BLaER1 treated with 17β-estradiol and CSF1 and Interleukin-3, amounts not matched to agents 10 nM and 100 nM (cell line): ENCODE results near the gene TTC21B.

Experiments
- H3K27ac ChIP-seq, 11 experiments: shearing (Covaris generic); formaldehyde crosslinking; 2 replicates each; pipeline ENCODE4 v1.8.1; 2022
- H3K27me3 ChIP-seq, 11 experiments: shearing (Covaris generic); formaldehyde crosslinking; 2 replicates each; pipeline ENCODE4 v1.8.1; 2022
- H3K36me3 ChIP-seq, 11 experiments: shearing (Covaris generic); formaldehyde crosslinking; 2 replicates each; pipeline ENCODE4 v1.8.1; 2022
- H3K4me1 ChIP-seq, 10 experiments: shearing (Covaris generic); formaldehyde crosslinking; 2 replicates each; pipeline ENCODE4 v1.8.1; 2022
- H3K4me2 ChIP-seq, 11 experiments: shearing (Covaris generic); formaldehyde crosslinking; 2 replicates each; pipeline ENCODE4 v1.8.1; 2022
- H3K4me3 ChIP-seq, 10 experiments: shearing (Covaris generic); formaldehyde crosslinking; 2 replicates each; pipeline ENCODE4 v1.8.1; 2022
- H3K9ac ChIP-seq, 11 experiments: shearing (Covaris generic); formaldehyde crosslinking; 2 replicates each; pipeline ENCODE4 v1.8.1; 2022
- H3K9me3 ChIP-seq, 11 experiments: shearing (Covaris generic); formaldehyde crosslinking; replicated peaks in 1 of 11; 2 replicates each; pipeline ENCODE4 v1.8.1; 2022
- H4K20me1 ChIP-seq, 11 experiments: shearing (Covaris generic); formaldehyde crosslinking; 2 replicates each; pipeline ENCODE4 v1.8.1; 2022
- Cebpa-rat ChIP-seq, 11 experiments: shearing (Covaris generic); IDR thresholded peaks; 2 replicates each; pipeline ENCODE4 v1.8.1; 2022

The TTC21B gene

DNA sequence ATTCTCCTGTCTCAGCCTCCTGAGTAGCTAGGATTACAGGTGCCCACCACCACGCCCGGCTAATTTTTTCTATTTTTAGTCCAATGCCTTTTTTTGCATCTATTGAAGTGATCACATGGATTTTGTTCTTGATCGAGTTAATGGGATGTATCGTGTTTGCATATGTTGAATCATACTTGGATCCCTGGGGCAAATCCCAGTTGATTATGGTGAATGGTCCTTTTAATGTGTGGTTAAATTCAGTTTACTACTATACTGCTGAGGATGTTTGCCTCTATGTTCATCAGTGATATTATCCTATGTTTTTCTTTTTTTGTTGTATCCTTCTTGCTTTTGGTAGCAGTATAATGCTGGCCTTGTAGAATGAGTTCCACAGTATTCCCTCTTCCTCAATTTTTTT is 8.2 kb upstream of the TTC21B start:
- Histone ChIP-seq H3K4me3 (no peak overlapping the region), H3K36me3 (no peaks in the 10 kb centered on the region), H4K20me1 (no peaks in the 10 kb centered on the region), H3K27me3 (no peaks in the 10 kb centered on the region), H3K9ac (no peak overlapping the region), H3K27ac (no peak overlapping the region), H3K4me2 (no peak overlapping the region), H3K4me1 (no peaks in the 10 kb centered on the region), H3K9me3 (peaks cover 7 to 12% (median 7%) of the 10 kb centered on the region in 11 experiments; a peak in 20 of 22 replicates)
- TF ChIP-seq Cebpa-rat (IDR thresholded peaks at IDR 0.05), result no peak

DNA sequence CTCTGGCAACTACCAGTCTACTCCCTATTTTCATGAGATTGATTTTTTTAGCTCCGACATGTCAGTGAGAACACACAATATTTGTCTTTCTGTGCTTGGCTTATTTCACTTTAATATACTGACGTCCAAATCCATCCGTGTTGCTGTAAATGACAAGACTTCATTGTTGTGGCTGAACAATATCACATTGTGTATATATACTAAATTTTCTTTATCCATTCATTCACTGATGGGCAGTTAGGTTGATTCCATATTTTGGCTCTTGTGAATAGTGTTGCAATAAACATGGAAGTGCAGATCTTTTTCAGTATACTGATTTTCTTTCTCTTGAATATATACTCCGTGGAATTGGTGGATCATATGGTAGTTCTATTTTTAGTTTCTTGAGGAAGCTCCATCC is 5.8 kb upstream of the TTC21B start:
- Histone ChIP-seq H3K4me2 (no peak overlapping the region), H3K4me3 (no peak overlapping the region), H3K9me3 (peaks cover 7 to 18% (median 13%) of the 10 kb centered on the region in 11 experiments; a peak in 20 of 22 replicates), H3K27me3 (no peaks in the 10 kb centered on the region), H3K36me3 (no peaks in the 10 kb centered on the region), H3K9ac (no peak overlapping the region), H3K4me1 (peaks cover 0 to 7% (median 6%) of the 10 kb centered on the region in 10 experiments; a peak in 12 of 20 replicates), H3K27ac (no peak overlapping the region), H4K20me1 (no peaks in the 10 kb centered on the region)
- TF ChIP-seq Cebpa-rat (IDR thresholded peaks at IDR 0.05), result no peak

DNA sequence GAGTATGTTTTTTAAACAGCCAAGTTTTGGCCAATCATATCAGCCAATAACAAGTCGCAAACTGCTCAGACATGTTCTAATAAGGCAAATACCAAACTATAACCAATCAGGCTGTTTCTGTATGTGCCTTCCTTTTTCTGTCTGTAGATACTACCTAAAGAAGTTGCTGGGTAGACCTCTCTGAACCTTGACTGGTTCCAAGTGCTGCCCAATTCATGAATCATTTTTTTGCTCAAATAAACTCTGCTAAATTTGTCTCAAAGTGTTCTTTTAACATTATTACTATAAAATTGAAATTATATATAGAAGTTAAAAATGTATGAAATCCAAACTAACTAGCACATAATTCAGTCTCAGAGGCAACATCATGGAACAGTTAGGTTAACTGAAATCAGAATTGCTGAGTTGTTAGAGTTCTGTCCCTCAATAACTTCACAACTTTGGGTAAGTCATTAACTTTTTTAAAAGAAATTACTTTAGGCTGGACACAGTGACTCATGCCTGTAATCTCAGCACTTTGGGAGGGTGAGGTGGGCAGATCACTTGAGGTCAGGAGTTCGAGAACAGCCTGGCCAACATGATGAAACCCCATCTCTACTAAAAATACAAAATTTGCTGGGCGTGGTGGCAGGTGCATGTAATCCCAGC is 4.9 kb upstream of the TTC21B start:
- Histone ChIP-seq H3K4me2 (no peak overlapping the region), H3K27me3 (no peaks in the 10 kb centered on the region), H3K27ac (no peak overlapping the region), H4K20me1 (no peaks in the 10 kb centered on the region), H3K4me1 (peaks cover 0 to 10% (median 8%) of the 10 kb centered on the region in 10 experiments; a peak in 12 of 20 replicates), H3K4me3 (no peak overlapping the region), H3K36me3 (no peaks in the 10 kb centered on the region), H3K9ac (no peak overlapping the region), H3K9me3 (peaks cover 7 to 18% (median 13%) of the 10 kb centered on the region in 11 experiments; a peak in 20 of 22 replicates)
- no peak for TF ChIP-seq Cebpa-rat (IDR thresholded peaks at IDR 0.05)

DNA sequence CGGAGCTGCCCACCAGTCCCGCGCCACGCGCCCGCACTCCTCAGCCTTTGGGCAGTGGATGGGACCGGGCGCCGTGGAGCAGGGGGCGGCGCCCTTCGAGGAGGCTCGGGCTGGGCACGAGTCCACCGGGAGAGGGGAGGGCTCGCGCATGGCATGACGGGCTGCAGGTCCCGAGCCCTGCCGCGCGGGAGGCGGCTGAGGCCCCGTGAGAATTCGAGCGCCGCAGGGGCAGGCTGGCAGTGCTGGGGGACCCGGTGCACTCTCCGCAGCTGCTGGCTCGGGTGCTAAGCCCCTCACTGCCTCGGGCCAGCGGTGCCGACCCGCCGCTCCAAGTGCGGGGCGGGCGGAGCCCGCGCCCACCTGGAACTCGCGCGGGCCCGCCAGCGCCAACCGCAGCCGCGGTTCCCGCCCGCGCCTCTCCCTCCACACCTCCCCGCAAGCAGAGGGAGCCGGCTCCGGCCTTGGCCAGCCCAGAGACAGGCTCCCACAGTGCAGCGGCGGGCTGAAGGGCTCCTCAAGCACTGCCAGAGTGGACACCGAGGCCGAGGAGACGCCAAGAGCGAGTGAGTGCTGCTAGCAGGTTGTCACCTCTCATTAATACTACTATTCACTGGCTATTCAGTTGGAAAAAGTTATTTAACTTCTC is 3.6 kb upstream of the TTC21B start:
- no peak overlapping the region for H3K27ac ChIP-seq
- no peak overlapping the region for H3K4me3 ChIP-seq
- H3K27me3 ChIP-seq, result no peaks in the 10 kb centered on the region
- H3K4me2 ChIP-seq, result no peak overlapping the region
- no peaks in the 10 kb centered on the region for H3K36me3 ChIP-seq
- peaks cover 6 to 18% (median 16%) of the 10 kb centered on the region in 10 experiments for H3K4me1 ChIP-seq
- no peak overlapping the region for H3K9ac ChIP-seq
- peaks cover 0 to 6% (median 0%) of the 10 kb centered on the region in 11 experiments; a peak in 3 of 22 replicates for H4K20me1 ChIP-seq
- TF ChIP-seq Cebpa-rat (IDR thresholded peaks at IDR 0.05), result no peak
- peaks cover 7 to 18% (median 13%) of the 10 kb centered on the region in 11 experiments; a peak in 20 of 22 replicates for H3K9me3 ChIP-seq

DNA sequence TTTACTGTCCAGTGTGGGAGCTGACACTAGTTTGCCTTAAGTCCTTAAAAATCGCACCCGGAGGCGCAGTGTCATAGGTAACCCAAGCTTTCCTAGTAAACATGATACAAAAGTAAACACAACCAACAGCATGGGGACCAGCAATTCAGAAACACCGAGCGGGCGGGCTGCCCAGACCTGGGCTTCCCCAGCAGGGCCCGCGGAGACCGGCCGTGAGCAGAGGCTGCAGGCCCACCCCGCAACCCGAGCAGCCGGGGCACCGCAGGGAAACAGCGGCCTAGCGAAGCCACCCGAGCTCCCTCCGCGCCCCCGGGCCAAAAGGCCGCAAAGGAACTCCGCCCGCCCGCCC is 296 bp downstream of the TTC21B start:
- Histone ChIP-seq H3K9ac (peak overlapping the region; percentile 81 to 94 (median 87)), H3K4me3 (peak overlapping the region; percentile 70 to 87 (median 80)), H3K9me3 (peaks cover 7 to 18% (median 13%) of the 10 kb centered on the region in 11 experiments; a peak in 20 of 22 replicates), H3K27me3 (no peaks in the 10 kb centered on the region), H3K27ac (peak overlapping the region; percentile 57 to 83 (median 81); a peak in 21 of 22 replicates), H3K4me2 (peak overlapping the region; percentile 69 to 89 (median 83)), H3K36me3 (peaks cover 5 to 29% (median 12%) of the 10 kb centered on the region in 11 experiments; a peak in 19 of 22 replicates), H4K20me1 (peaks cover 0 to 27% (median 6%) of the 10 kb centered on the region in 11 experiments; a peak in 6 of 22 replicates), H3K4me1 (peaks cover 15 to 30% (median 26%) of the 10 kb centered on the region in 10 experiments)
- no peak for TF ChIP-seq Cebpa-rat (IDR thresholded peaks at IDR 0.05)

DNA sequence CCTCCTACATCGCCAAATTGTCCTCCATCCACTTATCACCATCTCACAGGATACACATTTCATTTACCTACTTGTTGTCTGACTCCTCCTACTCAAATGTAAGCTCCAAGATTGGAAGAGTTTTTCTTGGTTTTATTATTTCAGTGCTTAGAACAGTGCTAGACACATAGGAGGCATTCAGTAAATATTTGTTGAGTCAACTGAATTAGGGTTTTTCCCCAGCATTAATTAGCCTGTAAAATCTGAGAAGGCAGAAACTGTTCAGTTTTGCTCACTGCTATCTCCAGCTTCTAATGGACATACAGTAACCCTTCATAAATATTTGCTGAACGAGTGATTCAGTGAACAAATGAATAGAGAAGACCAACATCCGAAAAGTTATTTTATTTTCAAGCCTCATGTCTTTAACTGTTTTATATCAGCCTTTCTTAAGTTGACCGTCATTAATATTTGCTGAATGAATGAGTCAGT is 800 bp downstream of the TTC21B start:
- H3K36me3 ChIP-seq, result peaks cover 10 to 34% (median 17%) of the 10 kb centered on the region in 11 experiments; a peak in 21 of 22 replicates
- no peaks in the 10 kb centered on the region for H3K27me3 ChIP-seq
- peaks cover 15 to 30% (median 26%) of the 10 kb centered on the region in 10 experiments for H3K4me1 ChIP-seq
- no peak for TF ChIP-seq Cebpa-rat (IDR thresholded peaks at IDR 0.05)
- H4K20me1 ChIP-seq, result peaks cover 0 to 27% (median 6%) of the 10 kb centered on the region in 11 experiments; a peak in 6 of 22 replicates
- peak overlapping the region; percentile 81 to 94 (median 87) for H3K9ac ChIP-seq
- peak overlapping the region; percentile 70 to 87 (median 80) for H3K4me3 ChIP-seq
- H3K9me3 ChIP-seq, result peaks cover 7 to 18% (median 13%) of the 10 kb centered on the region in 11 experiments; a peak in 20 of 22 replicates
- peak overlapping the region in 10 of 11 experiments; percentile 71 to 83 (median 82); a peak in 20 of 22 replicates for H3K27ac ChIP-seq
- peak overlapping the region; percentile 69 to 89 (median 83) for H3K4me2 ChIP-seq

DNA sequence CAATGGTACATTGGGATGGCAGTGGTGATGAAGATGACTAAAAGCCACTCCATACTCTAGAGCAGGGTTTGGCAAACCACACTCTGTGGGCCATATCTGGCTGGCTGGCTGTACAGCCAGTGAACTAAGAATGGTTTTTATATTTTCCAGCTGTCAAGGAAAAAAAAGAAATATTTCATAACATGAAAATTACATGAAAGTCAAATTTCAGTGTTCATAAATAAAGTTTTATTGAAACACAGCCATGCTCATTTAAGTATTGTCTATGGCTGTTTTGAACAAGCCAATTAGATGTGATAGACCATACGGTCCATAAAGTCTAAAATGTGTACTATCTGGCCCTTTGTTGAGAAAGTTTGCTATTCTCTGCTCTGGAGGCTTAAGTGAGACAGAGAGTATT is 1.5 kb downstream of the TTC21B start:
- Histone ChIP-seq H4K20me1 (peaks cover 0 to 27% (median 6%) of the 10 kb centered on the region in 11 experiments; a peak in 6 of 22 replicates), H3K4me1 (peaks cover 15 to 30% (median 26%) of the 10 kb centered on the region in 10 experiments), H3K4me3 (peak overlapping the region in 7 of 10 experiments; percentile 70 to 87 (median 80); a peak in 9 of 20 replicates), H3K9me3 (peaks cover 3 to 13% (median 8%) of the 10 kb centered on the region in 11 experiments; a peak in 20 of 22 replicates), H3K9ac (peak overlapping the region in 2 of 11 experiments; percentile 88 to 94; a peak in 1 of 22 replicates), H3K27me3 (no peaks in the 10 kb centered on the region), H3K4me2 (peak overlapping the region; percentile 69 to 89 (median 83); a peak in 21 of 22 replicates), H3K36me3 (peaks cover 17 to 41% (median 23%) of the 10 kb centered on the region in 11 experiments; a peak in 21 of 22 replicates), H3K27ac (no peak overlapping the region)
- TF ChIP-seq Cebpa-rat (IDR thresholded peaks at IDR 0.05), result no peak

DNA sequence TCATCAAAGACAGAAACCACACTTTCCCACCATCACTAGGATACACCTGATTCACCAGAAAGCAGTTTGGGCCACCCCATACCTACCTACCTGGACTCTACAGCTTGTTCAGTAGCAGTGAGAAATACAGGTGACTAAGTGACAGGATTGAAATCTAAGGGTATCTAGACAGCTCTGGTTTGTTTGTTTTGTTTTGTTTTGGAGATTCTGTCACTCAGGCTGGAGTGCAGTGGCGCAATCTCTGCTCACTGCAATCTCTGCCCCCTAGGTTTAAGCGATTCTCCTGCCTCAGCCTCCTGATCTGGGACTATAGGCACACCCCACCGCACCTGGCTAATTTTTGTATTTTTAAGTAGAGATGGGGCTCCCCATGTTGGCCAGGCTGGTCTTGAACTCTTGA is 3.1 kb downstream of the TTC21B start:
- Histone ChIP-seq H4K20me1 (peaks cover 0 to 27% (median 6%) of the 10 kb centered on the region in 11 experiments; a peak in 6 of 22 replicates), H3K4me2 (peak overlapping the region in 4 of 11 experiments; percentile 3 to 82 (median 13); a peak in 2 of 22 replicates), H3K27me3 (no peaks in the 10 kb centered on the region), H3K9me3 (no peaks in the 10 kb centered on the region), H3K4me1 (peaks cover 15 to 30% (median 26%) of the 10 kb centered on the region in 10 experiments), H3K27ac (no peak overlapping the region), H3K9ac (no peak overlapping the region), H3K36me3 (peaks cover 23 to 58% (median 35%) of the 10 kb centered on the region in 11 experiments), H3K4me3 (no peak overlapping the region)
- TF ChIP-seq Cebpa-rat (IDR thresholded peaks at IDR 0.05), result no peak

DNA sequence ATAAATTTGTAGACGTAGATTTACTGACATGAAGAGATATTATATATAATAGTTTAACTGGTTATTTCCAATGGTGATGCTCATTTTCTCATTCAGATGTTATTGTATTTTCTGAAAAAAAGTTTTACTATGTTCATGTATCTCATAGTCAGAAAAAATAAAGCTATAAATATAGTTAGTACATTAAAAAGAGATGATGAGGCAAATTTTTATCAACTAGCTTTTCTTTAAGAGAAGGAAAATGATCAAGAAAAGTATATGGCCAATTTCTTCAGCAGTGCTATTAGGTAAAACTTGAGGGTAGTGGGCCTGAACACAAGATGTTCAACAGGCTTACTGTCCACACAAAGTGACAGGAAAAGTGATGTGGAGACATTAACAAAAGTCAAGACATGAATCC is 11.7 kb downstream of the TTC21B start:
- Histone ChIP-seq H3K27ac (no peak overlapping the region), H3K4me3 (no peak overlapping the region), H3K9me3 (no peaks in the 10 kb centered on the region), H4K20me1 (no peaks in the 10 kb centered on the region; a peak in 1 of 22 replicates), H3K36me3 (peaks cover 71 to 94% (median 88%) of the 10 kb centered on the region in 11 experiments), H3K27me3 (no peaks in the 10 kb centered on the region), H3K4me1 (no peaks in the 10 kb centered on the region), H3K4me2 (no peak overlapping the region), H3K9ac (no peak overlapping the region)
- no peak for TF ChIP-seq Cebpa-rat (IDR thresholded peaks at IDR 0.05)
